Measurements from ENCODE around the gene PPM1M.

DNA sequence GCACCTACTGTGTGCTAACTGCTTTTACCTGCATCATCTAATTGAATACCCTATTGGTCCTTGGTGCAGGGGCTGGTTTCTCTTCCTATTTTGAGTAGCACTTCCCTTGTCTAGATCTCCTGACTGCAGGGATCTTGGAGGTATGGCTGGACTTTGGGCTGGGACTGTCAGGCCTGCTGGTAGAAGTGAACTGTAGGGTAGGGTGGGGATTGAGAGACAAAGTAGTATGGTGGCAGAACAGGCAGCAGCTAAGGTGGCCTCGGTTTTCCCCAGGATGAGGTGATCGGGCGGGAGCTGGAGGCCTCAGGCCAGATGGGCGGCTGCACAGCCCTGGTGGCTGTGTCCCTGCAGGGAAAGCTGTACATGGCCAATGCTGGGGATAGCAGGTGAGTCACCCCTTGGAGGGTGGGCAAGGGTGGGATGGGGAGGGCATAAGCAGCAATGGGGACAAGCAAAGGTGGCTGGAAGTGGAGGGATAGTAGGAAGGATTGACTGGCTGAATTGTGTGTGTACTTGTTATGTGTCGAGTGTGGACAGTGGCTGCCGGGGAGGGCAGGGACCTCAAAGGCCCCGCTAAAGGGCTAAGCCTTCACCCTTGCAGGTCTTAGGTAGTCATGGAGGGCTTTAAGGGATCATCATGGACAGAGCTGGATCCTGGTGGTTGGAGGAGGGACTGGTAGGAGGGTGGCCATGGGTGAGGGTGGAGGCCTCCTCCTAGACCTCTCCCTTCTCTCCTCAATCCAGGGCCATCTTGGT is 2.0 kb downstream of the PPM1M start:
- TF ChIP-seq CTCF (IDR thresholded peaks at IDR 0.05; ENCODE audit: low read depth, low read length) (no peak), MAX (IDR thresholded peaks at IDR 0.05; ENCODE audit: low read depth, low read length) (no peak)

All from NB4 (cell line).